Fibroblast of villous mesenchyme (primary cell): ENCODE measurements around the gene EXOC7. TPM values are rescaled to one million over a fixed set of nuclear protein-coding genes. Genes with fewer than 3 reads are reported as not detected.

ENCODE experiments used
- DNase-seq: peaks from one replicate; pipeline ENCODE4 v3.0.0-alpha.2; 2010; ENCODE audit warnings: low read depth
- H3K4me3 ChIP-seq: 2 replicates; pipeline ENCODE4 v1.5.1; 2011; ENCODE audit warnings: low read depth, mild to moderate bottlenecking, low read length
- CTCF ChIP-seq: IDR thresholded peaks from 2 replicates; pipeline ENCODE4 v1.5.1; 2012; ENCODE audit warnings: low read depth, mild to moderate bottlenecking, low read length; ENCODE audit not compliant: insufficient read depth
- total RNA-seq: library from RNA; depleted of rRNA; stranded (reverse); fragments of >200 nt; gene quantifications from 2 replicates; pipeline ENCODE4 v1.2.3, GENCODE V29; 2012

EXOC7 gene
- total RNA-seq, 1 donor, result 98.4 TPM

GRCh38 chr17:76123749-76124581 lies 20.4 kb upstream of the EXOC7 start:
- H3K4me3 ChIP-seq, result no peak overlapping the region
- no peak for TF ChIP-seq CTCF
- no peak for DNase-seq

GRCh38 chr17:76123191-76123499 lies 19.6 kb upstream of the EXOC7 start:
- no peak for TF ChIP-seq CTCF
- no peak overlapping the region for H3K4me3 ChIP-seq
- no peak for DNase-seq

- H3K4me3 ChIP-seq, result no peak overlapping the region
- DNase-seq, result no peak
- no peak for TF ChIP-seq CTCF
These were observed 19.0 kb upstream of the EXOC7 start for GRCh38 chr17:76122431-76123190.

- TF ChIP-seq CTCF, result no peak
- H3K4me3 ChIP-seq, result no peak overlapping the region
- no peak for DNase-seq
These were observed 18.4 kb upstream of the EXOC7 start for GRCh38 chr17:76121932-76122430.

- no peak overlapping the region for H3K4me3 ChIP-seq
- no peak for TF ChIP-seq CTCF
- DNase-seq, result no peak
These were observed 17.0 kb upstream of the EXOC7 start for GRCh38 chr17:76120658-76121008.

GRCh38 chr17:76119409-76120371 lies 16.1 kb upstream of the EXOC7 start:
- no peak for TF ChIP-seq CTCF
- no peak overlapping the region for H3K4me3 ChIP-seq
- no peak for DNase-seq
